Cortex of kidney (tissue), 1 donor: Measurements from ENCODE around the gene FRRS1L.

Source experiments
- DNase-seq: peaks from one replicate; lab custom pipeline; 2025; lab: John Stamatoyannopoulos, UW

FRRS1L gene

DNA sequence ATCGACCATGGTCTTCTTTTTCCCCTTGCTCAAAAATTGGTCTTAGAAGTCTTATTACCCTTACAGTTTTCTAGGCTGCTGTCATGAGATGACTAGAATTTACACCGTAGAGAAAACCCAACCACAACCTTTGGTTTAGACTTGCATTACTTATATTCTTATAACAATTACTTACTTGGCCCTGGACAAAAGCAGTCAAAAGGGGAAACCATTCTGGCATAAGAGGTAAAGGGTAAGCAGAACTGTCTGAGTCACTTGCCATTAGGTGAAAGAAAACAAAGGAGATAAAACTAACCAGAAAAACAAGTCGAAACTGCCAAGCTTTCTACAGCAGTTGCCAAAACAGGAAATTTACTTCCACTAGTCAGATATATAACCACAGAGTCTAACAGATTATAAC, 65.2 kb downstream of the FRRS1L start:
- no peak for DNase-seq

DNA sequence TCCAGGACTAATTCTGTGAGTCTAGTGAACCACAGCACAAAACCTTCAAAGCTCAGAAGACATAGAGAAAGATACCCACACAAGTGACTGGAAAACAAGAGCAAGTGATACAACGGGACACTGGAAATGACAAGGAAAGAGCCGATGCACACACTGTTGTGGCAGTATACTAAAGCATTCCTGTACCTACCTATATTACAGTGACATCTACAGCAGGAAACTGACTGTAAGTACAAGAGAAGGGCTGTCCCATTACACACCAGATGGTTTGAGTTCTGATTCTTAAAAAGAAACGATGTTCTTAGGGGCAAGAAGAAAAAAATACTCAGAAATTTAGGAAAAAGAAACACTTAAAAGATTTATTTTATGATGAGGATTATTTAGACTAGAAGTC, 65.8 kb downstream of the FRRS1L start:
- no peak for DNase-seq

DNA sequence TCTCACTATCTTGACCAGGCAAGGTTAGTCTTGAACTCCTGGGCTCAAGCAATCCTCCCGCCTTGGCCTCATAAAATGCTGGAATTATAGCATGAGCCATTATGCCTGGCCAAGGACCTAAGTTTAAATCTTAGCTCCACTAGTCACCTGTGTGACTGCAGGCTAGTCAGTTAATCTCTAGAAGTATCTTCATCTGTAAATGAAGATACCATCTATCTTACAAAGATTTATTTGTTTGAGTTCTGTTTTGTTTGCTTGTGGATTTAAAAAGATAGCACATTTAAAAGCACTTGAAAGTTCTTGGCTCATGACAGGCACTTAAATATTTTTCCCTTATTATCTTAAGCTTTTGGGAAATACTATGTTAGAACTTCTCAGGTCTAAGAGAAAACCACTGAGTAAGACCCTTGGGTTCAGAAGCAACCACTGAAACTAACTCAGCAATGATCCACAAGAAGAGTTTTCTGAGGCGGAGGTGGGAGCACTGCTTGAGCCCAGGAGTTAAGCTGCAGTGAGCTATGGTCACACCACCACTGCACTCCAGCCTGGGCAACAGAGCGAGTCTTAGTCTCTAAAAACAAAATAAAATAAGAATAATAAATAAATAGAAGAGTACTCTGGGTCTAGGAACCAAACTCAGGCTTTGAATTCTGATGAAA, 66.4 kb downstream of the FRRS1L start:
- no peak for DNase-seq

DNA sequence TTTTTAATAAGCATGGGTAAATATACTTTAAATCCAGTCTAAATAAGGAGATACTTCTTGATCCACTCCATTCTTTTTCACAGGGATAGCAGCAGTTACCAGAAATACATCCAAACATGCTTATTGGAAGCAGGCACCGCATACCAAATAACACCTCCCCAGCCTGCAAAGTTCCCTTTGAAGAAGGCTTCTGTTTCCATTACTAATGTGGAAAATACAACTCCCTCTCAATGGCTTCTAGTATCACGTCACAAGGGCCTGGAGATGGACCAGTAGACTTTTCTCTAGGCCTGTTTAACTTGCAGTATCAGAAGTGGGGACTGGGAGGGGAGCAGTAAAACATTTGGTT, 68.1 kb downstream of the FRRS1L start:
- DNase-seq = no peak

DNA sequence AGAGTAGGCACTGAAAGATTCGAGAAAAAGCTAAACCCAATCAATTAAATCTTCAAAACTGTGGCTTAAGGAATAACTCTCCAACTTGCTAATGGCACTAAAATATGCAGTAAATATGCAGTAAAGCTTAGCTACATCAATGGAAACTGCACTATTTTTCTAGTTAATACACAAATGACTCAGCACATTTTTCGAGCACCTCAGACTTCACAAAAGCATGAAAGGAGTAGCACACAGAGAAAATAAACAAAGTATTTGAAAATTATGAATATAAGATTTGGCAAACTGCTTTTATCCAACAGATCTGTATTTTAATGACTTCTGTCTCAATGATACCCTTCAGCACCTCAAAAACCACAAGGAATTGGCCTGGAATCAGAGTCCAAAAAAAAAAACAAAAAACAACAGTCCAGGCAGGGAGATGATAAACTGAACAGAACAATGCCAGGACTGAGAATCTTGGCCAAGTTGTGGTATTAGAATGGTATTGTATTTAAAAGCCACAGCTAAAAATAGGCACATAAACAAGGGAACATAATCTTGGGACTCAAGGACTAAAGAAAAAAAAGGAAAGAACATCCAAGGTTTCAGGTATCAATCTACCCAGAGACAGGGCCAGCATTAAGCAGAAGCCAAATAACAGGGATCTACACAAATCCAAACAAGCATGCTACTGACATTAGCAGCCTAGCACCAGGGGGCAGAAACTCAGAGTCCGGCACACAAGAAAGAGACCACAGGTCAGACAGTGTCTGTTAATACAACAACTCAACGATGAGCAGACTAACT, 68.7 kb downstream of the FRRS1L start:
- no peak for DNase-seq

DNA sequence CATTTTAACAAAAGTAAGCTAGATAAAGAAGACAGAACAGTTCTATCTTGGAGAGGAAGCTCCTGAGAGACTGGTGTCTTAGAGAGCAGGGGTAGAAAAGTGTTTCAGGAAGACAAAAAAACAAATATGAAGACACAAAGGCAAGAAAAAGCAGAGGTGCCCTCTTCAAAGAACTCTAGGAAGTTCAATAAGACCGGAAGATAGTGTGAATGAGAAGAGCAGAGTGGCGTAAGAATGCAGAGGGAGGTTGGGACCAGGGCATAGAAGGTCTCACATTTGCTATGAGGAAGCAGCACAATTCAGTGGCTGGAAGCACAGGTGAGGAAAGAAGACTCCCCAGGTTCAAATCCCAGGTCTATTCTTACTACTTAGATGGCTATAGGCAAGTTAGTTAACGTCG, 69.9 kb downstream of the FRRS1L start:
- DNase-seq = no peak

DNA sequence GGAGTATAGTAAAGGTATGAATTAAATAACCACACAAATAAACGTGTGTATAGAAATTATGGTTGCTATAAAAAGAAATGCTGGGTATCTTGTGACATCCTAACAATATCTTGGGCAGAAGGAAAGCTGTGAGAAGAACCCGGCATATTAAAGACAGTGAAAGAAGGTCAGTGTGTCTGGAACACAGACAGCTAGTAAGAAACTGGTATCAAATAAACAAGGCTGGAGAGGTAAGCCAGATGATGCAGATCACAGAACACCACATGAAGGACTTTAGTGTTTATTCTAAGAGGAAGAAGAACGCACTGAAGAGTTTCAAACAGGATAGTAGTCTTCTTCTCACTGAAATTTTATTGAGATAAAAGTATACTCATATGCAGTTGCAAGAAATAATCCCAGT, 71.7 kb downstream of the FRRS1L start:
- no peak for DNase-seq

DNA sequence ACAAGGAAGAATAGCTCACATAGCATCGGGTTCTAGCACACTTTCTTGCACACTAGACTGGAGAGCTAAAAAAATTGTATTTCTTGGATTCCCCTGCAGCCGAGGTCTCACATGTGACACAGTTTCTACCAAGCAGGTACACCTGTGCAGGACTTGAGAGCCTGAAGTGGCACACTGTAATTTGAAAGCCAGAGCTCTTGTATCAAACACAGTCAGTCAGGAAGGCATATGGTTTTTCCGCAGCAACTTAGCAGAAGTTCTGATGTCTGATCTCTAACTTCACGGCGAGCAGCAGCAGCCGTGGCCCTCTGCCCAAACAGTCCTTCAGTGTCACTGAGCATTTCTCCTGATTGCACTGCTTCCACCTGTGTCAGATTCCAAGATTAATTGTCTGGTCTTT, 72.8 kb downstream of the FRRS1L start:
- no peak for DNase-seq

DNA sequence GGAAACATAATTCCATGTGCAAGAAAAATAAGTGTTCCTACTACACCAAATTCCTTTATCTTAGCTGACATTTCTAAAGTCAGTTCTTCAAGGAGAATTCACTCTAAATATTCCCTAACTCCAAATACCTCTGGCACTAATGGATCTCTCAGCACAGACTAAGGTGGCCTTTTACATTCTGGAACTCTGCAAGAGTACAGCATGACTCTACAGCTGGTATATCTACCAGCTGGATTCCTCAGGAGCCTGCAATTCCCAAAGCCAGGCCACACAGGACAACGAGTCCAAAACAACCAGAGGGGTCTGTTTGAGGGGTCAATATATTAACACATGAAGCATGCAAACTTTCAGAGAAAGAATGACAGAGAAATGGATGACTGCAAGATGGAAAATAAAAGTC, 74.5 kb downstream of the FRRS1L start:
- DNase-seq = no peak

DNA sequence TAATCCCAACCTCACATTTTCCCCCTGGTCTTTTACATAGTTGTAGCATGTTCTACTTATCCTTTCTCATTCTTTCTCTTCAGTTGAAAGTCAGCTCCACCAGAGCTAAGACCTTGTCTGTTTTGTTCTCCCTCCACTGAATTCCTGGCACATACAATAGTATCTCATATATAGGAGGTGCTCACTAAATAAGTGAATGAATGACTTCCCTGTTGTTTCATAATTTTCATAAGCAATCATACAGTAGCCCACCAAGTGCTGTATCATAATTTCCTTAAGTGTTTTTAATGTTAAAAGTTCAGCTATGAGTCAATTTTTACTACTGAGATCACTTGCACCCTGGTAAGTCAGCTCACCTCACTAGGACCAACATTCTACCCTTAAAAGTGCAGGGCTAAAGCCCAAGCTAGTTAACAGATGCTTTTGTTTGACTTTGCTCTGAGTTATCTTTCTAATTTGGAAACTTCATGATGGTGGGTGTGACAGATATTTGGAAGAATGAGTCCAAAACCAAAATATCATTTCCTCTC, 74.9 kb downstream of the FRRS1L start:
- no peak for DNase-seq

DNA sequence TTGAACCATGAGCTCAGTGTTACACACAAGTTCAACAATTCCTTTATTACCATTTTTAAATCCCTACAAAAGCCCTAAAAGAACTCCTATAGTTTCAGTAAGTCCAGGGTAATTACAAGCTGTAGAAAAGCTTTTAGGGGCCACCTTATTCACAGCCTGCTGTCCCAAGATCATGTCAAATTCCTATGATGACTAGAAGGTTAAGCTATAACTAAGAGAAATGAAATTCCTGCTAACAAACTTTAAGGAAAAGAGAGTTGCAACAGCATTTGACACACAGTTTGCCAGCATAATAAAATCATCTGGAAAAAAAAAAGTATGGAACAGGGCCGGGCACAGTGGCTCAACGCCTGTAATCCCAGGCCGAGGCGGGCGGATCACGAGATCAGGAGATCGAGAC, 78.8 kb downstream of the FRRS1L start:
- no peak for DNase-seq

DNA sequence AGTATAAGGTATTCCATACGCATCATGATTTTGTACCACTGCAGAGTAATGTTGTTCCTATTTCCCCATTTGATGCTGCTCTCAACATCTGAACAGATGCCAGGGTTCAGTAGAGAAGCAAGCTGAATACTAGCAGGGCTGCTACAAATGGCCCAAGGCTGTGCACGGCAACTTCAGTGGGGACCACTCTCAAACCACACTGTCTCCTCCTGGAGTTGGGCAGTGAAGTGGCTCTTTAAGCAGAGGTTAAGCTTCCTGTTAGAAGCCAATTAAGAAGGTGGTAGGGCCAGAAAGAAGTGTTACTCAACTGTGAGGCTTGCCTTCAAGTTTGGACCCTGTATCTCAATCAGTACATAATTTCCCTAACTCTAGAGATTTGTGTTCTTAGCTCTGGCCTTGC, 79.3 kb downstream of the FRRS1L start:
- no peak for DNase-seq

DNA sequence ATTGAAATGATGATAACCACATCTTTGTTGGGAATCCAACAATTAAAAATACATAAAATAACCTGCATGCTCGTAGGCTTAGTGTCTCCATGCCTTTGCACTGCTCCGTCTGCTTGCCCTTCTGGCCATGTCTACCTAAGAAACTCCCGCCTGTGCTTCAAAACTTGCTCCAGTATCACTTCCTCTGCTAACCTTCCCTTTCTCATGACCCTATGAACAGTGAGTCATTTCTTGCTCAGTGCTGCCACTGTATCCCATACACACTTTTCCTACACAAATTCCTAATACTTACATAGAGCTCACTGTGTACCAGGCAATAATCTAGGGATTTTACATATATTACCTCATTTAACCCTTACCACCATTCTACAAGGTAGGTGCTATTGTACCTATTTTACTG, 80.8 kb downstream of the FRRS1L start:
- DNase-seq = no peak

DNA sequence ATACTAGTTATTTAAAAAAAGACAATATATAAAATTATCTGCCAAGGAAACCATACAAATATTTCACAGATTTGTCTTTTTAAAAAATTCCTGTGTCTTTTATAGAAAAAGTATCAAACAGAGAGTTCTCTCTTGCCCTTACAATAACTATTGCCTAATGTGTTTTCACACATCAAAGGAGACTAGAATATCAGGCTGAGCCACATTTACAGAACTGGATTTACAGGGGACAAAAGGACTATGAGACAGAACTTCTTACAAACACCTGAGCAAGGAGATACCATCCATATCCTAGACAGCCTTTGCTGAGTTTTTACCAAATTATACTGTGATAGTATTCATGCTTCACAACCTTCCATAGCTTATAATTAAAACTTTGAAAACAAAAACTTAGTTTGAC, 81.5 kb downstream of the FRRS1L start:
- no peak for DNase-seq

DNA sequence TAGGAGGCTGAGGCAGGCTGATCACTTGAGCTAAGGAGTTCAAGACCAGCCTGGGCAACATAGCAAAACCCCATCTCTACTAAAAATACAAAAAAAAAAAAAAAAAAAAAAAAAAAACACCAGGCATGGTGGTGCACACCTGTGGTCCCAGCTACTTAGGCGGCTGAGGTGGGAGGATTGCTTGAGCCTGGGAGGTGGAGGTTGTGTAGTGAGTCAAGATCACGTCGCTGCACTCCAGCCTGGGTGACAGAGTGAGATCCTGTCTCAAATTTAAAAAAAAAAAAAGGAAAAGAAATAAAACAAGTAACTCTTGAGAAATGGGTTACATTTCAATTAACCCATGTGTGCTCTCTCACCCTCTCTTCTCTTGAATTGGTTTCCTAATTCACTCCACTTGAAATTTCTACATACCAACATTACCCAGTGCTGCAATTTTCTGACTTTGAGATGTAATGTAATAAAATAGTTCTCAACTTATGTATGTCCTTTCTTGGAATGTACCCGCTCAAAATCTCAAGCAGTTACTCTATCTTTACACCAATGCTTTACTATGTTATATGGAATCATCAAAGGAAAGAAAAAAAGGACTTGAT, 83.1 kb downstream of the FRRS1L start:
- no peak for DNase-seq

DNA sequence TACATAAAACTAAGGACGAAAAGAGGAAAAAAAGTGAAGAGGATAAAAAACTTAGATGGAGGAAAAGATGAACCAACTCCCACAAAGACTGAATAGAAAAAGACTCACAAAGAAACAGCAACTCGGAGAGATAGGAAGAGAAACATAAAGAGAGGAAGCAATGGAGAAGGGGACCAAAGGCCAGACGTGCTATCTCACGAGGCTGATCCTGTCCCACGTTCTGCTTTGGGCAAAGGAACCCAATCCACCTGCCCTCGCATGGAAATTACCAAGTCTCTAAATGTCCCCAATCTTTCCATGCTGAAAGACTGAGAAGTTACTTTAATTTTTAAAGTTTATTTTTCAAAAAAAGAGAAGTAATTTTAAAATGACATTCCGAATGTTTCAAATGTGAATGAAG, 83.9 kb downstream of the FRRS1L start:
- DNase-seq = no peak

DNA sequence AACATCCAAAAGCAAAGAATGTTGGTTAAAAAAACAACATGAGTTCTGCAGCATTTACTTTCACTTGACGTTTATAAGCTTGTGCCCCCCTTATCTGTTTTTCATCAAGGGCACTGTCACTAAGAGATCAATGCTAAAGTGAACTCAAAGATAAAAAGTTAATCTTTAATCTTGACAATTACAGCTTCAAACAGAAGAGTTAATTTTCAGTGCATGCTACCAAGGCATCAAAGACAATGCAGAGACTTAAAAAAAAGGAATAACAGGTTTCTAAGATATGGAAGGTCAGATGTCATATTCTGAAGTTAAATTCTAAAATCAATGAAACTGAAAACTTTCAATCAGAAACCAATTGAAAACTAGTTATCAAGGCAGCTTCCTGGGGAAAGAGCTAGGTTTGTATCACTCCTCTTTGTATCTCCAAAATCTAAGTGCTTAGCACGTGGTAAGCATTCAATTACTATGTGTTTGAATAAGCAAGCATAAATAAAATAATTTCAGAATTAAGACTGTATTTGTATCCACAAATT, 84.9 kb downstream of the FRRS1L start:
- no peak for DNase-seq
